BLaER1 (cell line): ENCODE data around the gene GRM5.
A peak's percentile ranks its signal among the peaks of the same experiment; 100 is the strongest.
"Not testable (repeated sequence)": the region's sequence is repeated elsewhere in the genome, so short reads cannot be mapped to it uniquely, and the experiment has no call there.

Experiments
- H3K27ac ChIP-seq: shearing (Covaris generic); formaldehyde crosslinking; 2 replicates; pipeline ENCODE4 v1.8.1; 2022
- H3K27me3 ChIP-seq: shearing (Covaris generic); formaldehyde crosslinking; 2 replicates; pipeline ENCODE4 v1.8.1; 2022
- H3K36me3 ChIP-seq: shearing (Covaris generic); formaldehyde crosslinking; 2 replicates; pipeline ENCODE4 v1.8.1; 2022
- H3K4me1 ChIP-seq: shearing (Covaris generic); formaldehyde crosslinking; 2 replicates; pipeline ENCODE4 v1.8.1; 2022
- H3K4me2 ChIP-seq: shearing (Covaris generic); formaldehyde crosslinking; 2 replicates; pipeline ENCODE4 v1.8.1; 2022
- H3K4me3 ChIP-seq: shearing (Covaris generic); formaldehyde crosslinking; 2 replicates; pipeline ENCODE4 v1.8.1; 2022
- H3K9ac ChIP-seq: shearing (Covaris generic); formaldehyde crosslinking; 2 replicates; pipeline ENCODE4 v1.8.1; 2022
- H3K9me3 ChIP-seq: shearing (Covaris generic); formaldehyde crosslinking; 2 replicates; pipeline ENCODE4 v1.8.1; 2022
- H4K20me1 ChIP-seq: shearing (Covaris generic); formaldehyde crosslinking; 2 replicates; pipeline ENCODE4 v1.8.1; 2022
- Cebpa-rat ChIP-seq: shearing (Covaris generic); IDR thresholded peaks from 2 replicates; pipeline ENCODE4 v1.8.1; 2022

Gene GRM5

DNA sequence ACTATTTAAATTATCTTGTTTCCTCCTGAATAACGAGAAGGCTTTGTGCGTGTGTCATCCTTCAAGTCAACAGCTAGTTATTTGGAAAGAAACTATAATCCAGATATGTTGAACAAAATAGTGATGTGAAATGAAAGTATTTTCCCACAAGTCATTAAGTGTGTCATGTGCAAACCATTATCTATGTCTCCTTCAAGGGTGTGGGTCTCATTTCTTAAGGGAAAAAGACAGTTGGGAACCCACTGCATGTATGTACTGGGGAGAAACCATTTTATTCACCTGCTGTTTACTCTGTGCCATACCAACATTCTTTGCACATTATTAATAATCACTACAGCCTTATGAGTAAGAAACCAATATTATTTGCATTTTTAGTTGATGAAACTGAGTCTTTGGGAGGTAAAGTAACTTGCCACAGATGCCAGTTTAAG is 582.9 kb downstream of the GRM5 start:
- Histone ChIP-seq H3K36me3 (no peaks in the 10 kb centered on the region), H3K27ac (no peak overlapping the region), H4K20me1 (no peaks in the 10 kb centered on the region), H3K9me3 (no peaks in the 10 kb centered on the region), H3K4me2 (no peak overlapping the region), H3K4me3 (no peak overlapping the region), H3K4me1 (no peaks in the 10 kb centered on the region), H3K27me3 (no peaks in the 10 kb centered on the region), H3K9ac (no peak overlapping the region)
- no peak for TF ChIP-seq Cebpa-rat

- H3K4me2 ChIP-seq, result no peak overlapping the region
- H4K20me1 ChIP-seq, result no peaks in the 10 kb centered on the region
- H3K4me1 ChIP-seq, result no peaks in the 10 kb centered on the region
- no peaks in the 10 kb centered on the region for H3K36me3 ChIP-seq
- H3K9me3 ChIP-seq, result no peaks in the 10 kb centered on the region
- H3K27me3 ChIP-seq, result no peaks in the 10 kb centered on the region
- TF ChIP-seq Cebpa-rat, result no peak
- no peak overlapping the region for H3K4me3 ChIP-seq
- H3K9ac ChIP-seq, result no peak overlapping the region
- no peak overlapping the region for H3K27ac ChIP-seq
These were observed 585.6 kb downstream of the GRM5 start for GRCh38 chr11:88480223-88480622.

DNA sequence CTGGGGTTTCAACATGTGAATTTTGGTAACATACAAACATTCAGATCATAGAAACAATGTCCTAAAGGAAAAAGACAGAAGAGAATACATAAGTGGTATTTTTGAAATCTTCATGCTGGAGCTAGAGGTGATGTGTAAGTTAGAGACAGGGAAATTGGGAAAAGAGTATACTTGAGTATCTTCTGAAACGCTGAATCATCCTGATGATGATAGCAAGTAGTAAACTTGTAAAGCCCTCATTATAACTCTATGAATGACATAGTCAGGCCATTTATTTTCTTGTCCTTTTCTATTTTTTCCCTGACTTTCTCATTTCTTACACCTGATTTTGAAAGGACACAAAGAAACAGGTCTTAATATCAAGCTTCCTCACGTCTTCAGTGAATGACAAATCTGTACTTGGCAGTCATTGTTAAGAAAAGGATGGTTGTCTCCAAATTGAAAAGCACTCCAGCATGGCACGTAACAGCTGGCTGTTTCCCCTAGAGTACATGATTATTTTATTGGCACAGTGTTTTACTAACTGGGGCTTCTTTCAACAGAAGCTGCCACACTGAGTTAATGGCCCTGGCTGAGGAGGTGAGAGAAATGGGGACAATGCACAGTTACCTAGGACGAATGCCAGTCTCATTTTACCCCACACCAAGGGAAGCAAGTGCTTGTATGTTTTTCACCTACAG is 587.5 kb downstream of the GRM5 start:
- Histone ChIP-seq H3K4me3 (no peak overlapping the region), H3K9me3 (no peaks in the 10 kb centered on the region), H3K4me1 (no peaks in the 10 kb centered on the region), H3K27me3 (no peaks in the 10 kb centered on the region), H3K9ac (no peak overlapping the region), H3K4me2 (no peak overlapping the region), H3K36me3 (no peaks in the 10 kb centered on the region), H3K27ac (no peak overlapping the region), H4K20me1 (no peaks in the 10 kb centered on the region)
- TF ChIP-seq Cebpa-rat, result no peak

GRCh38 chr11:88475991-88476418 is 589.8 kb downstream of the GRM5 start:
- H3K9me3 ChIP-seq, result no peaks in the 10 kb centered on the region
- H3K4me2 ChIP-seq, result no peak overlapping the region
- H3K4me3 ChIP-seq, result no peak overlapping the region
- no peak overlapping the region for H3K9ac ChIP-seq
- no peak overlapping the region for H3K27ac ChIP-seq
- no peaks in the 10 kb centered on the region for H3K36me3 ChIP-seq
- H3K4me1 ChIP-seq, result no peaks in the 10 kb centered on the region
- no peaks in the 10 kb centered on the region for H4K20me1 ChIP-seq
- no peaks in the 10 kb centered on the region for H3K27me3 ChIP-seq
- no peak for TF ChIP-seq Cebpa-rat

DNA sequence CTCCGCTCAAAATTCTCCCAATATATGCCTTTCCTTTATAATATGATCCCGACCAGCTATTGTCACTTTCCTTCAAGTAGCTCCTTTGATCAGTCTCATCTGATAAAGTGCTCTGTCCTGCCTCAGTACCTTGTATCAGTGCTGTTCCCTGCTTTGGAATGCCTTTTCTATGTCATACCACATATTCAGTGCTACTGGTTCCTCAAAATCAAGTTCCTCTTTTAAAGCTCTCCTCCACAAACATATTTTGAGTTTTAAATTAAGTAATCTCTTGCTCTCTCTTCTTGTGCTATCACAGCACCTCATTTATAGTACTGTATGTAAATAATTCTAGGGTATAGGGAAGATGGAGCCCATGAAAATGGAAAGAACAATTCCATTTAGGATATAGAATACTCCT is 591.1 kb downstream of the GRM5 start:
- no peak overlapping the region for H3K4me2 ChIP-seq

DNA sequence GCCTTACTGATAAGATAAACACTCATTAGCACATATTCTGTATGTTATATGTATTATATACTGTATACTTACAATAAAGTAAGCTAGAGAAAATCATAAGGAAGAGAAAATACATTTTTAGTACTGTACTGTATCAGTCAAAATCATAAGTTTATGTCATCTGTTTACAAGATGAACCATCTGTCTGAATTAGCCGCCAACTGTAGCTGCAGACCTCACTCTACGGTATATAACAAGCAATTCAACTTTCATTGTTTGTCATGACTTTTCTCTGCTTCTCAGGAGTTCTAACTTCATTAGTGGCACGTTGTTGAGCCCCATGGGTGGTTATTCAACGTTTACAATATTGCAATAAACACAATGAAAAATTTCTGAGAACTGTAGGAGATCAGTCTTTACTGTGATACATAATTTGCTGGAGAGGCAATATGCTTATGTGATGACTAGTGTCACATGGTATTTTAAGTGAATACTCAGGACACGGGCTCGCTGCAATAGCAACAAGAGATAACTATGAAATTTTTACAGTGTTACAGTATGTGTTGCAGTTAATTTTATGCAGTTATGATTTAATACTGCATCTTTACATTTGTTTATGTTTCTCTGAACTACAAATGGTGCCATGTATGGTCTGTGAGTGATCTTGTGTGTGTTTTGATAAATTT is 596.1 kb downstream of the GRM5 start:
- Histone ChIP-seq H3K27me3 (no peaks in the 10 kb centered on the region), H3K9me3 (no peaks in the 10 kb centered on the region), H3K27ac (no peak overlapping the region), H4K20me1 (no peaks in the 10 kb centered on the region), H3K4me3 (no peak overlapping the region), H3K4me1 (no peaks in the 10 kb centered on the region), H3K9ac (no peak overlapping the region), H3K4me2 (no peak overlapping the region), H3K36me3 (no peaks in the 10 kb centered on the region)
- no peak for TF ChIP-seq Cebpa-rat

More for the DNA sequence above, 591.1 kb downstream of the GRM5 start:
- H3K9me3 ChIP-seq, result no peaks in the 10 kb centered on the region
- no peak overlapping the region for H3K4me3 ChIP-seq
- H3K9ac ChIP-seq, result no peak overlapping the region
- no peaks in the 10 kb centered on the region for H3K4me1 ChIP-seq
- H3K27me3 ChIP-seq, result no peaks in the 10 kb centered on the region
- H4K20me1 ChIP-seq, result no peaks in the 10 kb centered on the region
- no peak for TF ChIP-seq Cebpa-rat
- no peaks in the 10 kb centered on the region for H3K36me3 ChIP-seq
- no peak overlapping the region for H3K27ac ChIP-seq

GRCh38 chr11:88464528-88464927 is 601.3 kb downstream of the GRM5 start:
- no peaks in the 10 kb centered on the region for H3K27me3 ChIP-seq
- H3K36me3 ChIP-seq, result no peaks in the 10 kb centered on the region
- H3K4me2 ChIP-seq, result no peak overlapping the region
- H3K4me3 ChIP-seq, result no peak overlapping the region
- peaks cover 15% of the 10 kb centered on the region for H3K9me3 ChIP-seq
- peaks cover 7% of the 10 kb centered on the region; the same call in 1 of the 2 replicates for H3K4me1 ChIP-seq
- H3K27ac ChIP-seq, result no peak overlapping the region
- no peak for TF ChIP-seq Cebpa-rat
- H4K20me1 ChIP-seq, result no peaks in the 10 kb centered on the region
- no peak overlapping the region for H3K9ac ChIP-seq

DNA sequence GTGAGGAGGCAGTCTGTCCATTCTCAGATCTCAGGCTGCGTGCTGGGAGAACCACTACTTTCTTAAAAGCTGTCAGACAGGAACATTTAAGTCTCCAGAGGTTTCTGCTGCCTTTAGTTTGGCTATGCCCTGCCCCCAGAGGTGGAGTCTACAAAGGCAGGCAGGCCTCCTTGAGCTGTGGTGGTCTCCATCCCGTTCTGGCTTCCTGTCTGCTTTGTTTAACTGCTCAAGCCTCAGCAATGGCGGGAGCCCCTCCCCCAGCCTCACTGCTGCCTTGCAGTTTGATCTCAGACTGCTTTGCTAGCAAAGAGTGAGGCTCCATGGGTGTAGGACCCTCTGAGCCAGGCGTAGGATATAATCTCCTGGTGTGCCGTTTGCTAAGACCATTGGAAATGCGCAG is 602.5 kb downstream of the GRM5 start:
- H3K36me3 ChIP-seq, H3K4me3 ChIP-seq, H3K9ac ChIP-seq, H3K4me1 ChIP-seq, H4K20me1 ChIP-seq, H3K27me3 ChIP-seq, H3K27ac ChIP-seq: not testable (repeated sequence)
- 0 out of 2 replicates have a peak overlapping the region, but pooled peaks have one; percentile 8 for H3K4me2 ChIP-seq
- H3K9me3 ChIP-seq, result peaks cover 15% of the 10 kb centered on the region

- H3K4me1 ChIP-seq, H4K20me1 ChIP-seq, H3K9ac ChIP-seq, H3K27me3 ChIP-seq, H3K27ac ChIP-seq, H3K4me3 ChIP-seq, H3K9me3 ChIP-seq, H3K4me2 ChIP-seq, H3K36me3 ChIP-seq: not testable (repeated sequence)
These were observed 607.7 kb downstream of the GRM5 start for GRCh38 chr11:88458047-88458446.

GRCh38 chr11:88455974-88456373 is 609.8 kb downstream of the GRM5 start:
- Histone ChIP-seq H3K4me2 (no peak overlapping the region), H3K27me3 (no peaks in the 10 kb centered on the region), H3K9me3 (no peaks in the 10 kb centered on the region), H3K4me3 (no peak overlapping the region), H3K36me3 (no peaks in the 10 kb centered on the region), H3K4me1 (no peaks in the 10 kb centered on the region), H3K27ac (no peak overlapping the region), H4K20me1 (no peaks in the 10 kb centered on the region), H3K9ac (no peak overlapping the region)
- no peak for TF ChIP-seq Cebpa-rat
